GM12891 (cell line): ENCODE results near the gene COMT.

Source experiments
- DNase-seq: peaks from one replicate; pipeline ENCODE4 v3.0.0; 2011; ENCODE audit warnings: low spot score; ENCODE audit not compliant: insufficient read length
- FAIRE-seq: peaks from 2 replicates; lab custom pipeline; 2011; peaks lifted over from hg19 to GRCh38; lab: Jason Lieb, UNC
- PAX5 ChIP-seq: IDR thresholded peaks from 2 replicates; pipeline ENCODE4 v1.6.1; 2011; ENCODE audit warnings: low read length, moderate library complexity, mild to moderate bottlenecking; ENCODE audit not compliant: insufficient read depth, severe bottlenecking
- POLR2A ChIP-seq: IDR thresholded peaks from 2 replicates; pipeline ENCODE4 v1.6.1; 2011; ENCODE audit warnings: low read depth, low read length, control low read depth
- POLR2AphosphoS5 ChIP-seq: IDR thresholded peaks from 2 replicates; pipeline ENCODE4 v1.6.1; 2011; ENCODE audit warnings: low read depth, low read length, control low read depth
- POU2F2 ChIP-seq: IDR thresholded peaks from 2 replicates; pipeline ENCODE4 v1.6.1; 2011; ENCODE audit warnings: low read depth, mild to moderate bottlenecking, control low read depth, low read length, moderate library complexity
- SPI1 ChIP-seq: IDR thresholded peaks from 2 replicates; pipeline ENCODE4 v1.6.1; 2011; ENCODE audit warnings: low read depth, low read length, control low read depth
- TAF1 ChIP-seq: IDR thresholded peaks from 2 replicates; pipeline ENCODE4 v1.6.1; 2011; ENCODE audit warnings: low read depth, low read length, control low read depth

The COMT gene

DNA sequence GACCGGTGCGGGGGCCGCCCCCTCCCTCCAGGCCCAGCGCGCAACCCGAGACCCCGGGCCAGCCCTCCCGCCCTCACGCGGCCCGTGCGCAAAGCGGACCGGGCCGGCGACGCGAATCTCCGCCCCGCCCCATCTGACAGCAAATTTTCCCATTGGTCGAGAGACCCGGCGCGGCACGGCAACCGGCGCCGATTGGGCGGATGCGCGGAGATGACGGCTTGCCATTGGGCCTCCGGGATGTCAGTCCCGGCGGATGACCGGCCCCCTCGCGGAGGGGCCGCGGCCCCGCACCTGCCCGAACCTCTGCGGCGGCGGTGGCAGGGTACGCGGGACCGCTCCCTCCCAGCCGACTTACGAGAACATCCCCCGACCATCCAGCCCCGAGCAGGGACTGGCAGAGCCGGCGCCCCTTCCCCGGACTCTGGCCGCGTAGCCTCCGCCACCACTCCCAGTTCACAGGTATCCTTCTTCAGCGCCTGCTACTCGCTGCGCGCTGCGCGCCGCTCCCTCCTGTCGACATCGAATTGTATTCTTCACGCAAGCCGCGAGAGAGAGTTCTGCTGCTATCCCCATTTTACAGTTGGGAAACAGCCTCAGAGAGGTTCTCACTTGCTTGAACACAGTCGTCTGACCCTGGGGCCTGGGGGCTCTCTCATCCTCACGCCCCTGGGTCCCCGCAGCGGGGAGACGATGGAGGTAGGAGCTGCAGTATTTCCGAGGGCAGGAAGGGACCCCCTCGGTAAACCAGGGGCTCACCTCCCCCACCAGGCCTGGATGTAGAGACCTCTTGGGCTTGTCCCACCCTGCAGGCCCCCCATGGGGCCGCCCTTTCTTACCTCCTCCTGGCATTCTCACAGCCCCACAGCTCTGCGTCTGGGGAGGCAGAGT, 75.4 kb downstream of the COMT start, which contains the start of gene ARVCF:
Gene ARVCF (minus strand): TSS at position 90 of the 888 bp plus-strand sequence. CDS start 26,029 bp downstream, outside the sequence.
- TF ChIP-seq PAX5 (no peak), POLR2AphosphoS5 (no peak), POLR2A (no peak), TAF1 (no peak), POU2F2 (no peak), SPI1 (no peak)
- DNase-seq (peak; percentile 99), FAIRE-seq (peak; percentile 99)

GRCh38 chr22:20017622-20017958, 76.0 kb downstream of the COMT start:
- TF ChIP-seq POU2F2 (no peak), POLR2A (no peak), SPI1 (no peak), TAF1 (no peak), PAX5 (no peak), POLR2AphosphoS5 (no peak)
- FAIRE-seq (no peak), DNase-seq (no peak)

- TF ChIP-seq POLR2A (no peak), TAF1 (no peak), POU2F2 (no peak), POLR2AphosphoS5 (no peak)
- DNase-seq (no peak), FAIRE-seq (no peak)
These were observed 76.4 kb downstream of the COMT start for GRCh38 chr22:20018001-20018400.
